Progenitor cell of endocrine pancreas (in vitro differentiated cells): ENCODE data around the gene VWC2L. TPM values are rescaled to one million over a fixed set of nuclear protein-coding genes. Genes with fewer than 3 reads are reported as not detected.

Experiments used
- DNase-seq: peaks from one replicate; pipeline ENCODE4 v3.0.0; 2021; ENCODE audit warnings: low spot score; ENCODE audit not compliant: unreplicated experiment
- H3K27ac Mint-ChIP-seq: 2 replicates; pipeline ENCODE4 v1.8.0; 2021; ENCODE audit warnings: mild to moderate bottlenecking, moderate library complexity, mixed read lengths
- H3K27me3 Mint-ChIP-seq: 2 replicates; pipeline ENCODE4 v1.8.0; 2021; ENCODE audit warnings: mixed read lengths
- H3K36me3 Mint-ChIP-seq: 2 replicates; pipeline ENCODE4 v1.8.0; 2022; ENCODE audit warnings: mixed read lengths; ENCODE audit not compliant: insufficient read depth
- H3K4me1 Mint-ChIP-seq: 2 replicates; pipeline ENCODE4 v1.8.0; 2021; ENCODE audit warnings: low read depth, mixed read lengths
- H3K4me3 Mint-ChIP-seq: 2 replicates; pipeline ENCODE4 v1.8.0; 2021; ENCODE audit warnings: low read depth, mild to moderate bottlenecking, moderate library complexity, mixed read lengths
- H3K9me3 Mint-ChIP-seq: 2 replicates; pipeline ENCODE4 v1.8.0; 2021; ENCODE audit warnings: low read depth, mixed read lengths
- total RNA-seq: library from RNA; stranded (reverse); gene quantifications from 2 replicates; pipeline ENCODE4 v1.2.1, GENCODE V29; 2021
- TF ChIP-seq, protein P1 (sequence below): fragments of 200-600 bp; sonication (generic); IDR thresholded peaks from one replicate; pipeline ENCODE4 v1.5.0; 2021; ENCODE audit warnings: antibody characterized with exemption, mild to moderate bottlenecking; ENCODE audit not compliant: unreplicated experiment

Gene VWC2L
- total RNA-seq, 1 donor from 2014 or later, result not detected

DNA sequence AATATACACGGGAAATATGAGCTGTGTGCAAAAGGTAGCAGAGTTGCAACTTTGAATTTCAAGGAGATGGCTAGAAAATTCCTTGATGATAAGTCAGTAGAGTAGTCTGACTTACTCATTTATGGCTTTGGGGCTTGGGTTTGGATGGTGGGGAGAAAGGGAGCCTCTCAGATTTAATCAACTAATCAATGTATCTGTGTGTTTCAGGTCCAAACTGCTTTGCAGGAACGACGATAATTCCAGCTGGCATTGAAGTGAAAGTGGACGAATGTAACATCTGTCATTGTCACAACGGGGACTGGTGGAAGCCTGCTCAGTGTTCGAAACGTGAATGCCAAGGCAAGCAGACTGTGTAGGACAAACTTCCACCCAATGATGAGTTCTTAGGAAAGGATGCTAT, 164.6 kb downstream of the VWC2L start:
- Mint-ChIP-seq H3K4me3 (no peak overlapping the region), H3K9me3 (no peaks in the 10 kb centered on the region), H3K27me3 (no peaks in the 10 kb centered on the region), H3K4me1 (no peaks in the 10 kb centered on the region), H3K36me3 (no peaks in the 10 kb centered on the region), H3K27ac (no peak overlapping the region)
- TF ChIP-seq, protein P1, sequence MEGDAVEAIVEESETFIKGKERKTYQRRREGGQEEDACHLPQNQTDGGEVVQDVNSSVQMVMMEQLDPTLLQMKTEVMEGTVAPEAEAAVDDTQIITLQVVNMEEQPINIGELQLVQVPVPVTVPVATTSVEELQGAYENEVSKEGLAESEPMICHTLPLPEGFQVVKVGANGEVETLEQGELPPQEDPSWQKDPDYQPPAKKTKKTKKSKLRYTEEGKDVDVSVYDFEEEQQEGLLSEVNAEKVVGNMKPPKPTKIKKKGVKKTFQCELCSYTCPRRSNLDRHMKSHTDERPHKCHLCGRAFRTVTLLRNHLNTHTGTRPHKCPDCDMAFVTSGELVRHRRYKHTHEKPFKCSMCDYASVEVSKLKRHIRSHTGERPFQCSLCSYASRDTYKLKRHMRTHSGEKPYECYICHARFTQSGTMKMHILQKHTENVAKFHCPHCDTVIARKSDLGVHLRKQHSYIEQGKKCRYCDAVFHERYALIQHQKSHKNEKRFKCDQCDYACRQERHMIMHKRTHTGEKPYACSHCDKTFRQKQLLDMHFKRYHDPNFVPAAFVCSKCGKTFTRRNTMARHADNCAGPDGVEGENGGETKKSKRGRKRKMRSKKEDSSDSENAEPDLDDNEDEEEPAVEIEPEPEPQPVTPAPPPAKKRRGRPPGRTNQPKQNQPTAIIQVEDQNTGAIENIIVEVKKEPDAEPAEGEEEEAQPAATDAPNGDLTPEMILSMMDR, result no peak
- DNase-seq, result no peak

- no peak overlapping the region for H3K27ac Mint-ChIP-seq
- H3K9me3 Mint-ChIP-seq, result no peaks in the 10 kb centered on the region
- no peak overlapping the region for H3K4me3 Mint-ChIP-seq
- H3K27me3 Mint-ChIP-seq, result no peaks in the 10 kb centered on the region
- H3K36me3 Mint-ChIP-seq, result no peaks in the 10 kb centered on the region
- DNase-seq, result no peak
- H3K4me1 Mint-ChIP-seq, result peaks cover 8% of the 10 kb centered on the region
- TF ChIP-seq, protein P1, result no peak
Observed at GRCh38 chr2:214577769-214578168, 166.9 kb downstream of the VWC2L start.

DNA sequence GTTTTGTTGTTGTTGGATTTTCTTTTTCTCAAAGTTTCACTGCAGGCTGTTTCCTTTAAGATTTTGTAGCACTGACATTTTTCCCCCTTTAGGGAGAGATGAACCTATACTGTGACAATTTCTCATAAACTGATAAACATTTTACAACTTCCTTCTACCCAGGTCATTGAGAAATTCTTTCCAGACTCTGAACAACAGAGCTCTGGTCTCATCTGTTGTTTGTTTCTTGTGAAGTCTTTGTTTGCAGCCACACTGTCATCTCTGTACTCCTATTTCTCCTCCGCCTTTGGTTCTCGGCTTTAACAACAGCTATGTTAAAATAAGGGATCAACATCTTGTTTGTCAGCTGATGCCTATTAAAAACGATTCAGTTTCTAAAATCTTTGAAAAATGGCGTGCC, 167.6 kb downstream of the VWC2L start:
- Mint-ChIP-seq H3K36me3 (no peaks in the 10 kb centered on the region), H3K27ac (no peak overlapping the region), H3K4me3 (no peak overlapping the region), H3K27me3 (no peaks in the 10 kb centered on the region), H3K4me1 (peaks cover 8% of the 10 kb centered on the region), H3K9me3 (no peaks in the 10 kb centered on the region)
- no peak for DNase-seq
- TF ChIP-seq, protein P1, result no peak

GRCh38 chr2:214579035-214579434, 168.2 kb downstream of the VWC2L start:
- TF ChIP-seq, protein P1, result no peak
- Mint-ChIP-seq H3K36me3 (no peaks in the 10 kb centered on the region), H3K4me1 (peaks cover 8% of the 10 kb centered on the region), H3K4me3 (no peak overlapping the region), H3K9me3 (no peaks in the 10 kb centered on the region), H3K27me3 (no peaks in the 10 kb centered on the region), H3K27ac (peak overlapping the region; percentile 54)
- DNase-seq, result no peak

- TF ChIP-seq, protein P1, result peak; percentile 25
- Mint-ChIP-seq H3K4me3 (no peak overlapping the region), H3K4me1 (no peaks in the 10 kb centered on the region), H3K27me3 (no peaks in the 10 kb centered on the region), H3K27ac (no peak overlapping the region), H3K36me3 (no peaks in the 10 kb centered on the region), H3K9me3 (peaks cover 2% of the 10 kb centered on the region)
- no peak for DNase-seq
Observed at GRCh38 chr2:214587442-214587841, 176.6 kb downstream of the VWC2L start.
